Measurements from ENCODE around the gene SLC5A9. TPM values are rescaled to one million over a fixed set of nuclear protein-coding genes. Genes with fewer than 3 reads are reported as not detected.

SLC5A9 gene
- total RNA-seq, 1 experiment from 2014 or later, result not detected

- TF ChIP-seq MAX (IDR thresholded peaks at IDR 0.05), result no peak
Measured at GRCh38 chr1:48245106-48245505, 22.6 kb downstream of the SLC5A9 start (continued).

GRCh38 chr1:48246727-48247126, 24.2 kb downstream of the SLC5A9 start:
- Histone ChIP-seq H3K9me3 (ENCODE audit: control insufficient read depth in 1 of 2, insufficient read depth in 1 of 2, low read depth in 1 of 2, low read length in 2 of 2) (no peaks in the 10 kb centered on the region), H3K4me1 (ENCODE audit: control insufficient read depth in 1 of 2, insufficient read depth in 2 of 2, low read length in 2 of 2) (no peaks in the 10 kb centered on the region), H3K36me3 (ENCODE audit: control insufficient read depth in 1 of 2, insufficient read depth in 2 of 2, low read length in 2 of 2) (no peaks in the 10 kb centered on the region), H3K9me2 (ENCODE audit: insufficient read depth) (no peaks in the 10 kb centered on the region), H3K27ac (ENCODE audit: low read depth, low read length) (no peak overlapping the region), H4K20me1 (ENCODE audit: insufficient read depth) (no peaks in the 10 kb centered on the region), H3K4me3 (replicated peaks in 1 of 2; ENCODE audit: low read depth in 1 of 2, low read length in 2 of 2) (no peak overlapping the region), H3K4me2 (ENCODE audit: low read length) (no peak overlapping the region), H3K27me3 (ENCODE audit: insufficient read depth, low read length) (no peaks in the 10 kb centered on the region), H3K79me2 (ENCODE audit: insufficient read depth, low read length) (no peaks in the 10 kb centered on the region), H3K9ac (ENCODE audit: low read length) (no peak overlapping the region), H2AFZ (ENCODE audit: low read depth, low read length, poor library complexity, severe bottlenecking) (no peak overlapping the region)
- ChIA-PET RAD21 (ENCODE audit: low non-redundant PET in 1 of 2, low total read pairs in 2 of 2, uncharacterized antibody in 2 of 2, unreplicated experiment in 2 of 2) (no interaction called here), CTCF (no interaction called here), POLR2A (no interaction called here)
- intact Hi-C loops (cut with micrococcal nuclease), result no loop called here
- ATAC-seq (no peak), DNase-seq (ENCODE audit: low read depth, low spot score) (no peak)
- TF ChIP-seq ATF3 (IDR thresholded peaks at IDR 0.05) (no peak), CTCF (IDR thresholded peaks at IDR 0.05 in 2 of 3, conservative IDR thresholded peaks at IDR 0.05 in 1 of 3; ENCODE audit: borderline replicate concordance in 1 of 3, insufficient read depth in 1 of 3, low read depth in 2 of 3, low read length in 2 of 3) (no peak), POLR2AphosphoS5 (IDR thresholded peaks at IDR 0.05; ENCODE audit: low read depth, low read length) (no peak), EZH2 (IDR thresholded peaks at IDR 0.05) (no peak), FOSL1 (IDR thresholded peaks at IDR 0.05; ENCODE audit: low read depth) (no peak), REST (IDR thresholded peaks at IDR 0.05; ENCODE audit: low read depth) (no peak), ZNF274 (IDR thresholded peaks at IDR 0.05; ENCODE audit: low read depth, low read length) (no peak), POLR2A (IDR thresholded peaks at IDR 0.05; ENCODE audit: borderline replicate concordance, extremely low read depth, insufficient read depth, insufficient read length) (no peak), YY1 (IDR thresholded peaks at IDR 0.05; ENCODE audit: extremely low read depth, insufficient replicate concordance, low read depth, low read length) (no peak), CEBPB (IDR thresholded peaks at IDR 0.05; ENCODE audit: low read depth) (no peak), JUND (IDR thresholded peaks at IDR 0.05) (no peak), SIN3A (IDR thresholded peaks at IDR 0.05; ENCODE audit: low read depth) (no peak)
- no TSS peak for BruUV-seq (replicated peaks)

Data from HCT116 (cell line).